ENCODE data around the gene CYBA.

DNA sequence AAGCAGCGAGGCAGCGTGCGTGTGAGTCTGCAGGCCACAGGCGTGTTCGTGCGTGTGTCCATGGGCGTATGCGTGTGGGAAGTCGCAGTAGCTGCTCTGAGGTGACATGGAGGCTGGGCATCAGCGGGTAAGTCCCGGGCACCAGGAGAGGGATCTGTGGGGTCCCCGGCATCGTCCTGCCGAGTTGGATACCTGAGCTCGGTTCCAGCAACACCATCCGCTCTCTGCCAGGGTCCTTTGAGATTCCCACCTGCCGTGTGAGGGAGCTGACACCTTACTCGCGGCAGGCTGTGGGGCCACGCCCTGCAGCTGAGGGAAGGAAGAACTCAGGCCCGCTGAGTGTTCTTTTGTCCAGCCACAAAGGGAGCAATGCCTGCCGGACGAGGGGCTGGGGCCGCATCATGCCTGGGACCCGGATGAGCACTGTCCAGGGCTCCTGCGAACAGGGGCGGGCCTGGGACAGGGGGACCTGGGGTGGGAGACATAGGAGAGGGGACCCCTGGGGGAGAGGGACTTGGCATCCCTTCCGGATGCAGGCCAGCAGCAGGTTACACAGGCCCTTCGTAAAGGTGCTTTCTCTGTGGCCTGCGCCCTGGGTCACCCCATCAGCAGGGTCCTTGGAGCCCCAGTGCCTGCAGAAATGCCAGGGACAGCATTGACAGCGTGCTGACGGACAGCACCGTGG, 40.4 kb upstream of the CYBA start:
- TF ChIP-seq CTCF (IDR thresholded peaks at IDR 0.05) (no peak), POLR2AphosphoS5 (IDR thresholded peaks at IDR 0.05) (no peak), EP300 (IDR thresholded peaks at IDR 0.05; ENCODE audit: low read depth) (no peak)

Measured in transverse colon (tissue), 4 donors.